ENCODE results near the gene IL15.

IL15 gene

GRCh38 chr4:141706445-141706844 is 70.1 kb downstream of the IL15 start:
- TF ChIP-seq GATA2 (IDR thresholded peaks at IDR 0.05; ENCODE audit: low read depth, low read length) (no peak), GATA3 (IDR thresholded peaks at IDR 0.05; ENCODE audit: low read depth, low read length) (no peak)

DNA sequence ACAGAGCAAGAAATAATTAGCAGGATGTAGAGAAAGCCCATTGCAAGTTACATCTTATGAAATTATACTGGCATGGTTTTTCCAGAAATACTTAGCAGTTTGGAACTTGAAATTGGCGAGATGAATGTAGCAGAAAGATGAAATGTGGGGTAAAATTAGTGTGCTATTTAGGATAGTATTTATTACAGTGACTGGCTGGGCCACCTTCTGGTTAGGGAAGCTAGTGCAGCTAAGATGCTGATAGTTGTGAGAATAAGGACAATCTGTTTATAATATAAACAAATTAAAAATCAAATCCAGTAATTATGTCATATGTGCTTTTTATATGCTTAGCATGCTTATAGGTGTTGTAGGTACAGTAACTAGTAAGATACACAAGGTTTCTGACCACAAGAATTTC is 74.8 kb downstream of the IL15 start:
- no peak for TF ChIP-seq GATA3 (IDR thresholded peaks at IDR 0.05; ENCODE audit: low read depth, low read length)
- no peak for TF ChIP-seq GATA2 (IDR thresholded peaks at IDR 0.05; ENCODE audit: low read depth, low read length)

- no peak for TF ChIP-seq GATA2 (IDR thresholded peaks at IDR 0.05; ENCODE audit: low read depth, low read length)
- no peak for TF ChIP-seq GATA3 (IDR thresholded peaks at IDR 0.05; ENCODE audit: low read depth, low read length)
Measured at GRCh38 chr4:141713185-141713584, 76.8 kb downstream of the IL15 start.

- no peak for TF ChIP-seq GATA2 (IDR thresholded peaks at IDR 0.05; ENCODE audit: low read depth, low read length)
- no peak for TF ChIP-seq GATA3 (IDR thresholded peaks at IDR 0.05; ENCODE audit: low read depth, low read length)
Measured at GRCh38 chr4:141713771-141714445, 77.5 kb downstream of the IL15 start.

- TF ChIP-seq GATA2 (IDR thresholded peaks at IDR 0.05; ENCODE audit: low read depth, low read length) (no peak), GATA3 (IDR thresholded peaks at IDR 0.05; ENCODE audit: low read depth, low read length) (no peak)
Measured at GRCh38 chr4:141719585-141719984, 83.2 kb downstream of the IL15 start.

GRCh38 chr4:141721174-141721573 is 84.8 kb downstream of the IL15 start:
- TF ChIP-seq GATA2 (IDR thresholded peaks at IDR 0.05; ENCODE audit: low read depth, low read length), result no peak
- TF ChIP-seq GATA3 (IDR thresholded peaks at IDR 0.05; ENCODE audit: low read depth, low read length), result no peak

- TF ChIP-seq GATA2 (IDR thresholded peaks at IDR 0.05; ENCODE audit: low read depth, low read length) (no peak), GATA3 (IDR thresholded peaks at IDR 0.05; ENCODE audit: low read depth, low read length) (no peak)
Measured at GRCh38 chr4:141724646-141725045, 88.3 kb downstream of the IL15 start.

DNA sequence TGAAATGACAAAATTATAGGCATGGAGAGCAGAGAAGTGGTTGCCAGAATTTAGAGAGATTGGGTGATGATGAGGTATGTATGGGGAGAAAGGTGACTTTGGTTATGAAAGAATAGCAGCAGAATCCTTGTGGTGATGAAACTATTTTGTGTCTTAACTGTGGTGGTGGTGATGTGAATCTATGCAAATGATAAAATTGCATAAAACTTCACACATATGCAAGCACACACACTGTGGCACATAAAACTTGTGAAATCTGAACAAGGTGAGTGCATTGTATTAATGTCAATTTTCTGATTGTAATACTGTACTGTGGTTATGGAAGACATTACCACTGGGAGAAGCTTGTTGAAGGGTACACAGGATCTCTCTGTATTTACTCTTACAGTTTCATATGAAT is 91.0 kb downstream of the IL15 start:
- no peak for TF ChIP-seq GATA3 (IDR thresholded peaks at IDR 0.05; ENCODE audit: low read depth, low read length)
- TF ChIP-seq GATA2 (IDR thresholded peaks at IDR 0.05; ENCODE audit: low read depth, low read length), result no peak

DNA sequence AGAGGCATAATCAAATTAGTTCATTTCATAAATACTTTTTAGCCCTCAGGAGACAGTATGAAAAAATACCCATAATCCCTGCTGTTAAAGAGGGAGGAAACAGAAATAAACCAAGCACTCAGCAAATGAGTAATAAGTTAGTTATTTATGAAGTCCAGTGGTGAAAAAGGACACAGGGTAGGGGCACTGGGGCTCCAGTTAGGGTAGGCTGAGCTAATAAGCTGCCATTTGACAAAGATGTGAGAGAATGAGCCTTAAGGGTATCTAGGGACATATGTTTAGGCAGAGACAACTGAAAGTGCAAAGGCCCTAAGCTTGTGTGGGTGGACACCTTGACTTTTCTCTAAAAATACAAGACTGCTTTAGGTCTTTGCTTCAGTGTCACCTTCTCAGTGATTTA is 94.4 kb downstream of the IL15 start:
- TF ChIP-seq GATA2 (IDR thresholded peaks at IDR 0.05; ENCODE audit: low read depth, low read length), result no peak
- no peak for TF ChIP-seq GATA3 (IDR thresholded peaks at IDR 0.05; ENCODE audit: low read depth, low read length)

DNA sequence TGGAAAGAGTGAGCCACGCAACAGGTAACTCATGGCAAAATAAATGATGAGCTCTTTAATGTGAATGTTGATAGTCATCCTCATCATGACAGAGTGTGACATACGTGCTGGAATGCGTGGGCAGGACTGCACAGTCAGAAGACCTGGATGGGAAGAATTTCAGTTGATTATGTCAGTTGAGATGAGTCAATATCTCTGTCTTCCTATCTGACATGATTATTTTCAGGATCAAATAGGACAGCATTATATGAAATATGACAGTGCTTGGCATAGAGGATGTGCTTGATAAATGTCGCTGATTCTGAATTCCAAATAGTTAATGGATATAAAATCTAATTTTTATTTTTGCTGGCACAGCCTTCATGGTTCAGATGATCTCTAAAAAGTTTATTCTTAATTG is 95.1 kb downstream of the IL15 start:
- TF ChIP-seq GATA3 (IDR thresholded peaks at IDR 0.05; ENCODE audit: low read depth, low read length) (no peak), GATA2 (IDR thresholded peaks at IDR 0.05; ENCODE audit: low read depth, low read length) (no peak)

DNA sequence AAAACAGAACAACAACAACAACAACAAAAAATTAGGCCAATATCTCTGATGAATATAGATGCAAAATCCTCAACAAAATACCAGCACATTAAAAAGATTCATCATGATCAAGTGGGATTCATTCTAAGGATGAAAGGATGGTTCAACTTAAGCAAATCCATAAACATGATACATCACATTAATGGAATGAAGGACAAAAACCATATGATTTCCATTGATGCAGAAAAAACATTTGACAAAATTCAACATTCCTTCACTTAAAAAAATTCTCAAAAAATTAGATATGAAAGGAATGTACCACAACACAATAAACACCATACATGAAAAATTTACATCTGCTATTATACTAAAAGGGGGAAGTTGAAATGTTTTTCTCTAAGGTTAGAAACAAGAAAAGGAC is 103.3 kb downstream of the IL15 start:
- TF ChIP-seq GATA2 (IDR thresholded peaks at IDR 0.05; ENCODE audit: low read depth, low read length), result no peak
- no peak for TF ChIP-seq GATA3 (IDR thresholded peaks at IDR 0.05; ENCODE audit: low read depth, low read length)

GRCh38 chr4:141746026-141746425 is 109.6 kb downstream of the IL15 start:
- TF ChIP-seq GATA3 (IDR thresholded peaks at IDR 0.05; ENCODE audit: low read depth, low read length) (no peak), GATA2 (IDR thresholded peaks at IDR 0.05; ENCODE audit: low read depth, low read length) (no peak)

GRCh38 chr4:141757287-141757686 is 120.9 kb downstream of the IL15 start:
- no peak for TF ChIP-seq GATA2 (IDR thresholded peaks at IDR 0.05; ENCODE audit: low read depth, low read length)
- TF ChIP-seq GATA3 (IDR thresholded peaks at IDR 0.05; ENCODE audit: low read depth, low read length), result no peak

DNA sequence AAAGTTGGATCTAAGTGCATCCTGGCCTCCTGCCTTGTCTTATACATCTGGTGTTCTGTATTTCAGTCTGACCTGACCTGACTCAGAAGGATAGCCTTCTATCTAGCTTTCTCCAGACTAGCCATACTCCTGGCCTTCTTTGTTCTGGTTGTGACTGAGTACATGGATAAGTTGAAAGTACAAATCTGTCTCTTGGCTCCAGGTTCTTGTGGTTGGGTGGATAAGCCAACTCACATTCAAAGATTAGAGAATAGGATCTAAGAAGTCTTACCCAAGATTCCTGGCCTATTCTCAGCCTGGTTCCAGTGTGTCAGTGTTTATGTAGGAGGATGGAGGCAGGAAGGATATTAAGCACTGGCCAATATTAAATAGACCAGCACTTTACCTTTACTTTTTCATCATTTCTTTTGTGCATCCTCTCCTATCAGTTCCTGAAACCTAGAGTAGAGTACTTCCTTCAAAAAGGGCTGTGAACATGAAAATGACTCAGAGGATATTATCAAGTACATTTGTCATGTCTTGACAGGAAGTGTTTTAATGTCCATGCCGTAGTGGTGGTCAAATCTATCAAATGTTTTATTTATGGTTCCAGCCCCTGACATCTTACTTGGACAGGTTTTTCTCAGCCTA is 123.5 kb downstream of the IL15 start:
- TF ChIP-seq GATA2 (IDR thresholded peaks at IDR 0.05; ENCODE audit: low read depth, low read length), result no peak
- TF ChIP-seq GATA3 (IDR thresholded peaks at IDR 0.05; ENCODE audit: low read depth, low read length), result no peak

DNA sequence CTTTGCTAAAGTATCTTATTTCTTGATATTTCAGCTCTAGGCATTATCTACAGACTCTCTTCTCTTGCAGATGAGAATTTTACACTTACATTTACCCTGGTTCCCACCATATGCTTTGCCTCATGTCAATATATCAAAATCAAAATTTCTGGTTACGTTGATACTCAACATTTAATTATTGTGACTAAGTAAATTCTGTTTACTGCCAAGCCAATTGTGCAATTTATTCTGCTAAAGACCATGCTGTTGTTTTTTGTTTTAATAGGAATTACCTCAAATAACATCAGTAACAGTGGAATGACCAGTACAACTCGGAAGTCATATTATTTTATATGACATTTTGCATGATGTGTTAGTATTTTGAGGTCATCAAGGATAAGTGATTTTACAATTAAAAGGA is 125.5 kb downstream of the IL15 start:
- no peak for TF ChIP-seq GATA3 (IDR thresholded peaks at IDR 0.05; ENCODE audit: low read depth, low read length)
- no peak for TF ChIP-seq GATA2 (IDR thresholded peaks at IDR 0.05; ENCODE audit: low read depth, low read length)

Data from SH-SY5Y (cell line).